ENCODE results near the gene OAS3.

- TF ChIP-seq POLR2A (IDR thresholded peaks at IDR 0.05; ENCODE audit: borderline replicate concordance, extremely low read depth, insufficient read depth, insufficient read length) (no peak), ZFX (IDR thresholded peaks at IDR 0.05) (no peak), EZH2 (IDR thresholded peaks at IDR 0.05) (no peak), CTCF (IDR thresholded peaks at IDR 0.05 in 2 of 3, conservative IDR thresholded peaks at IDR 0.05 in 1 of 3; ENCODE audit: borderline replicate concordance in 1 of 3, insufficient read depth in 1 of 3, low read depth in 2 of 3, low read length in 2 of 3) (no peak), RAD21 (IDR thresholded peaks at IDR 0.05; ENCODE audit: low read depth) (no peak)
Observed at GRCh38 chr12:112950701-112951100, 12.4 kb downstream of the OAS3 start.
